GM19025 (cell line): ENCODE results near the gene BZW2.
"Not testable (repeated sequence)": the region's sequence is repeated elsewhere in the genome, so short reads cannot be mapped to it uniquely, and the experiment has no call there.

Source experiments
- ATAC-seq: cut with Tn5 transposase; IDR thresholded peaks from one replicate; pipeline ENCODE4 v1.9.1; 2021; ENCODE audit warnings: mild to moderate bottlenecking, low read depth, moderate library complexity; ENCODE audit not compliant: unreplicated experiment

Gene BZW2

DNA sequence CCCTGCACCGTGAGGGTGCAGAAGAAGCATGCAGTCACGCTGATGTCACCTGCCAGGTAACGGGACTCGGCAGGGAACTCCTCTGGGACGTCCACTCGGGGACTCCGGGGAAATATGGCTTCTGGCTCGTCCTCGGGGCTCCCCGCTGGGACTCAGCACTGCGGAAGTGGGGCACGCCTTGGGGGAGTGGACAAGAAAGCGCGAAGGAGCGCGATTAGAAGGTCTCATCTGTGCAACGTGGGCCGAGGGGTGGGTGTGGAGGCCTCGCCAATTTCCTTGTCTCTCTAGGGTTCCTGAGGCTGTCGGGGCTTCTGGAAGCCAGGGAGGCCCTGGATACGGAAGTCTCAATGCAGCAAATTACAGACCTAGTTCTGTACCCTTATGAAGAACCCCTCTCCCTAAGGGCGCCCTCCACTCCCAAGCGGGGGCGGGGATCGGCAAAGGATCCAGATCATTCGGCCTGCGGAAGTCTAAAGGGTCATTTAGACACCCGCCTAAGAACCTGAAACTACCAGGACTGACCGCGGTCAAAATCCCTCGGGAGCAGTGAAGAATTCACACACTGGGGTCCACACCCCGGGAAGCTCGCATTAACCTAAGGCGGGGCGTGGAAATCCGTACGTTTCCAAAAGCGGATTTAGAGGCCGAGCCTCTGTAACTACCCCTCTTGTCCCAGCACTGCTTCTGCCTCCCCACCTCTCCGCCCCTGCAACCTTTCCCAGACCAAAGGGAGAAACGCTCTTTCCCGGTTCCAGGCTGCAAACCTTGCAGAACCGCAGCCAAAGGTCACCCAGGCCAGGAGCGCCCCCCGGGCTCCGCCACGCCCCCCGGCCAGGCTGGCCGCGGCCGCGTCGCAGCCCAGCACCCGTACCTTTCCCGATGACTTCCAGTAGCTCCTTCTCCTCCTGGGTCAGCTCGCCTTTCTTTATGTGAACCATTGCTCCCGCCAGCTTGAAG is 1.1 kb upstream of the BZW2 start:
- no peak for ATAC-seq

DNA sequence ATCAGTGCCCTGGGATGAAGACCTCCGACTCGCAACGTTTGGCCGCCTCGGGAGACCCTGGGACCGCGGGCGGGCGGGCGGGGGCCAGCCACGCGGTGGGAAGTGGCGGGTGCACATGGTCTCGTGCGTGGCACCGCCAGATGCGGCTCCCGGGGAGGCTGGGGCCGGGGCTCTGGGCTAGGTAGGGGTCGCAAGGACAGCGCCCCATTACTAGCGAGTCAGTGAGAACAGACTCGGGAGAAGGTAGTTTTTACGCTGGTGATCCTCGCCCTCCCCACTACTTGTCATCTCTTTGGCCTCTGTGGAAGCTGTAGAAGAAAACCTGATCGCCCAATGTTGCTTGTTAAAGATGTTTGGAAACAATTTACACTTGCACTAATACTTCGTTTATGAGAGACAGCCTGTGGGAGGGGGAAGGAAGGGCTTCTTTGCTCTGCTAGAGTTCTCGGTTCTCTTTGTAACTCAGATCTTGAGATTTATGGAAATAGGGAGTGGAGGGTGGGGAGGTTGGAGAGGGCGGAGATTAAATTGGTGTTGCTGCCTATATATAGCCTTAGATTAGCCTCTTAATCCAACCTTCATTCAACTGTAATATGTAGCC is 591 bp downstream of the BZW2 start:
- no peak for ATAC-seq

DNA sequence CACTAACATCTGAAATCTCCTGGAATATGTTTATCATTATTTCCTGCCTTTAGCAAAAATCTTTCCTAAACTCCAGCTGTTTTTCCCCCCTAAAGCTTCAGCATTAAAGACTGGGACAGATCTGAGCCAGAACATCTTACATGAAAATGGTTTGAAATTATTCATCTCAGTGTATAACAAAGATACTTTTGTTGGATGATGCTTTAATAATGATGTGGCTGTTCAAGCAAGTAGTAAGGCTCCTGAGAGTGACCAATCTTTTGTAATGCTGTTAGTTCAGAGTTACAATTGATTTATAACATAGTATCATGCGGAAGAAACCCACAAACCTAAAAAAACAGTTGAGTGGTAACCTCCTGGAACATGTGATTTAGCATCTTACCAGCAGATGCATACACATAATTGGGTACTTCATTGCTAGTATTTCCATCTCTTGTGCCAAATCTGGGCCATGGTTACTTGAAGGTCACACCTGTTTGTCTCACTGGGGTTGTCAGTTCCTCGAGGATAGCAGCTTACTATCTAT is 1.5 kb downstream of the BZW2 start:
- ATAC-seq, result no peak

DNA sequence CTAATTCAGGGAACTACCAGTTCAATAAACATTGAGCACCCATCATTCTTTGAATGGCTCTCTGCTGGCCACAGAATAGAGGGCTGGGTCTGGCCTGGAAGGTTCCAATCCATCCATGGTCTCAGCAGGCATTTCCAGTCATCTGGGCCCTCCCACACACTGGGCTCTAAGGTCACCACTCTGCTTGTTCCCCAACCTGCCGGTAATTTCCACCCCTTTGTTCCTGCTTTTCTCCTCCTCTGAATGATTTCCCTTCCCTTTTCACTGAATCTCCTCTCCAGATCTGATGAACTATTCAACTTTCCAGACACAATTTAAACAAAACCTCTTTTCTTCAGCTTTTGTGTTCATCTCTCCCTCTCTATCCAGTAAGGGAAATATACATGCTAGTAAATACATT is 2.6 kb downstream of the BZW2 start:
- ATAC-seq, result no peak

DNA sequence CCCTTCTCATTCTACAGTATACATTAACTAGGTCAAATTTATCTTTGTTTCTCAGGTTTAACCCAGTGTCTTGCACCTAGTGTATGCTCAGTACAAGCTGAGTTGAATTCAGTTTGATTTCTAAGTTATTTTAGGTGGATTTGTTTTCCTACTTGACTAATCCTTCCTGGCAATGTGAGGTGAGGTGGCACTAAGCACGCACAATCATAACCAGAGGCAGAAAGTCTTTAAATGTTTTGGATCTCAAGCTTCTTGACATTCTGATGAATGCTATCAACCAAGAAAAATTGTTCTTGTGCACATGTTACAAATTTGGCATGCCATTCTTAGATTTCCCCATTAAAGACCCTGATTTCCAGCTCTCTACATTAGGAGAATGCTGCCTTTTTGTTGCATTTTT is 3.2 kb downstream of the BZW2 start:
- no peak for ATAC-seq

DNA sequence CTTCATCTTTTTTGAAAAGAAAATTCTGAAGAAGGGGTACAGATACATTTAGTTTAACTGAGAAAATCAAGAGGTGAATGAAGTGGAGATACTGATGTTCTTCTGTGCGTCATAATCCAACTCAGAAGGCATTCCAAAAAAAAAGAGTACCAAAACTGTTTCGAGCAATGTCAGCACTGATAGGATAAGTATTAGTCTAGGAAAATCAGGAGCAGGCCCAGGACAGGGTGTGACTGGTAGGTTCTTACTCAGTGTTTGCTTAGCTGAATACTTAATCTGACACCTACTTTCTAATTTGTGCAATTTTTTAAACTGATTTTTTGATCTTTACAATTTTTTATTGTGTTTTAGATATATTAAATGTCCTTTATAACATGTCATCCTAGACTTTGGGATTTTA is 4.3 kb downstream of the BZW2 start:
- ATAC-seq, result no peak

DNA sequence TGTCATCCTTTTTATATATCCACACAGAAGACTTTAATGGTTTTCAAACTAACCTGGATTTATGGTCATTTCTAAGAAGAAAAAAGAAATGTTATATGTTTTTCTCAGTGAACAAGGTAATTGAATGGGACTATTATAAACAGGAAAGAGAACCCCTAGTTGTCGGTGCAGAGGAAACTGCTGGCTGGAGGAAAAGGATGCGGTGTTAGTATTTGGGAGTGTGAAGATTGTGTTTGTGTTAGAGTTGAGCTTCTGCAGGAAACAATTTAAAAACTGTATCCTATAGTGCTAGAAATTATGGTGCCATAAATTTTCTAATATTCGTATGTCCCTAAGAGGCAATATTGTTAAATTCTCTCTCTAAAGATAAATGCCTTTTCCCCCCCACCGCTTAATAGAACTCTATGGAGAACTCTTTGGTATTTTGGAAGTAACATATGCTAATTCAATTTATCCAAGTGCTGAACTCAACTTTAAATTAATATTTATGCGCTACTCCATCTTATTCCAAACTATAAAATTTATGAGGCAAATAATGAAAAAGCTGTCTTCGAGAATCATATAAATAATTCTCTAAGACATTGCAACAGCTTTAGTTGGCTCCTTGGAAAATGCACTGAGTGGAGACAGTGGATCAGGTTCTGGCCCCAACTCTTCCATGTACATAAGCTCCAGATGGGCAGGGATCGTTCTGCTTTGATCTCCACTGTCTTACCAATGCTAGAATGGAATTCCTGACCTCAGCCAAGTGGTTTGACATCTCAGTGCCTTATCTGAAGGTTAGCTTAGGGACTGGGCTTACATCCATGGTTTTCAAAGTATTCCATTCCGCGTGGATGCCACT is 5.6 kb downstream of the BZW2 start:
- ATAC-seq, result no peak

DNA sequence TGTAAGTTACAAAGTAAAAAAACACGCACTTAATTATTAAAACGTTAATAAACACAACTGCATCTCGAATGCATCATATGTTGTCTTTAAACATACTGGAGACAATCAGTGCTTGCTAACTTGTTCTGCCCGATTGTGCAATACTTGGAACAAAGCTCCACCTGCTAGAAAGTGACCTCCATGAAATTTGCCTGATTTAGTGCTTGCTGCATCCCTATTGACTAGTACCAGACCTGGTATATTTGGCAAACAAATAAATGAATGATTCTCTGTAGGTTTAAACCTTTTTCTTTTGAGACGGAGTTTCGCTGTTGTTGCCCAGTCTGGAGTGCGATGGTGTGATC is 6.2 kb downstream of the BZW2 start:
- no peak for ATAC-seq

DNA sequence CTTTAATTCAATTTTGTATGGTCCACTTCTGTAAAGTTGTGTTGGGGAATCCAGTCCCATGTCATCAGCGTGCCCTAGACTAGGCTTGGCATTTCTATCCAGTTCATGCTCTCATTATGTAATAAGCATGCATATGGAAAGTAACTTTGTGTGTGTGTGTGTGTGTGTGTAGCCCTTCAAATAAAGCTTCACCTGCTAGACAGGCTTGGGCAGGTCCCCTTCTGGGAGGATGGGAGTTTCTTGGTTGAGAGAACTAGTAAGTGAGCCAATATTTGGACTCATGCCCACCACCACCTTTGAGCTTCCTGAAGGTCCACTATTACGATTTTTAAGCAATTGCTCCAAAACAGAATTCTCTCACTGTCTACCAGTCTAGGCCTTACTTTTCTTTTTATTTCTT is 6.9 kb downstream of the BZW2 start:
- ATAC-seq, result no peak

DNA sequence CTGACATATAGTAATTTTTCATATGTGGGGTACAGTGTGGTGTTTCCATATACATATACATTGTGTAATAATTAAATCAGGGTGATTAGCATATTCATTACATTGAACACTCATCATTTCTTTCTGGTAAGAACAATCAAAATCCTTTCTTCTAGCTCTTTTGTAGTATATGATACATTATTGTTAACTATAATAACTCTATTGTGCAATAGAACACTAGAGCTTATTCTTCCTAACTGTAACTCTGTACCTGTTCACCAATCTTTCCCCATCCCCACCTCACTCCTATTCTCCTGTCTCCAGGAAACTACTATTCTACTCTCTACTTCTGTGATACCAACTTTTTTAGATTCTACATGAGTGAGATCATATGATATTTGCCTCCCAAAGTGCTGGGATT is 9.4 kb downstream of the BZW2 start:
- ATAC-seq, result no peak

DNA sequence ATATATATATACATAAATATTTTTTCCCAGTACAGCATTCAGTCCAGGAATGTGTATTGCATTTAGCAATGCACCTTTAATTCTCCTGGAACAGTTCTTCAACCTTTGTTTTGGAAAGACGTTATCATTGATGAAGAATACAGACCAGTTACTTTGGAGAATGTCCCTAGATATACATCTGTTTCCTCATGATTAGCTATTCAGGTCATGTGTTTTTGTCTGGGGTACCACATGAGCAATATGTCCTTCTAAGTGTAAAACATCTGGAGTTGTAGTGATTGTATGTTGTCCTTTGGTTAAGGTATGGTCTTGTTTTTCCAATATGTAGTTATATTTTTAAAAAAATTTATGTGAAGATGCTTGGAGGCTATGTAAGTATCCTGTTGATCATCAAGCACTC is 10.2 kb downstream of the BZW2 start:
- ATAC-seq, result no peak

DNA sequence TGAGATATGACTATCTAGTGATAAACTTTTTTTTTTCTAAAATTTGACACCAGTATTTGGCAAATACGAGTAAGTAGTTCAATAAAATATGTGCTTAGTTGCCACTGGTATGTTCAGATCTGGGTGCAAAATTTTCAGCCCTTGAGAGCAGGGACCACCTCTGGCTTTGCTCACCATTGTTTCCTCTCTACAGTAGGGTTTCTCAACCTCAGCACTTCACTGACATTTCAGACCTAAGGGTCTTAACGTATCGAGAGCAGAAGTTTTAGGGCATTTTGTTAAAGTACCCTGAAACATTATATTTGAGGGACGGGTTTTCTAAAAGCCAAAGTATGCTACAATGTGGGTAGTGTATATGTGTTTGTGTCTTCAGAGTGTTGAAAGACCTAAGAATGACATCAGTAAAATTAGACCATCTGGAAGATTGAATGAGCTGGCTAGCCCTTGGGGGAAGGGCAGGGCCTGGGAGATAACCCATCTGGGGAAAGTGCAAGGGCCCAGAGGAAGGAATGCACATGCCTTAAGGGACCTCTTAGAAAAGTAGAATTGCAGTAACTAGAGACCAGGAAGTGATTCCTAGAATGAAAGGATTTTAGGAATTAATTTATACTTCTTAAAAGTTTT is 11.8 kb downstream of the BZW2 start:
- ATAC-seq, result no peak

DNA sequence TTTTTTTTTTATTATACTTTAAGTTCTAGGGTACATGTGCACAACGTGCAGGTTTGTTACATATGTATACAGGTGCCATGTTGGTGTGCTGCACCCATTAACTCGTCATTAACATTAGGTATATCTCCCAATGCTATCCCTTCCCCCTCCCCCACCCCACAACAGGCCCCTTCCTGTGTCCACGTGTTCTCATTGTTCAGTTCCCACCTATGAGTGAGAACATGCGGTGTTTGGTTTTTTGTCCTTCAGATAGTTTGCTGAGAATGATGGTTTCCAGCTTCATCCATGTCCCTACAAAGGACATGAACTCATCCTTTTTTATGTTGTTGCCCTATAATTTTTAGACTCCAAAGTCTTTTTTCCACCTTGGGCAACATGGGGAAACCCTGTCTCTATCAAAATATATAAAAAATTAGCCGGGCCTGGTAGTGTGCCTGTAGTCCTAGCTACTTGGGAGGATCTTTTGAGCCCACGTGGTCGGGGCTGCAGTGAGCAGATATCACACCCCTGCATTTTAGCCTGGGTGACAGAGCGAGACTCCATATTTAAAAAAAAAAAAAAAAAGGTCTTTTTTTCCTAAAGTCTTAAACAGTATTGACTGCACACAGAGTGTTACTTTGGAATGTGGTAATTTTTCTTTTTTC is 14.0 kb downstream of the BZW2 start:
- ATAC-seq, result not testable (repeated sequence)

DNA sequence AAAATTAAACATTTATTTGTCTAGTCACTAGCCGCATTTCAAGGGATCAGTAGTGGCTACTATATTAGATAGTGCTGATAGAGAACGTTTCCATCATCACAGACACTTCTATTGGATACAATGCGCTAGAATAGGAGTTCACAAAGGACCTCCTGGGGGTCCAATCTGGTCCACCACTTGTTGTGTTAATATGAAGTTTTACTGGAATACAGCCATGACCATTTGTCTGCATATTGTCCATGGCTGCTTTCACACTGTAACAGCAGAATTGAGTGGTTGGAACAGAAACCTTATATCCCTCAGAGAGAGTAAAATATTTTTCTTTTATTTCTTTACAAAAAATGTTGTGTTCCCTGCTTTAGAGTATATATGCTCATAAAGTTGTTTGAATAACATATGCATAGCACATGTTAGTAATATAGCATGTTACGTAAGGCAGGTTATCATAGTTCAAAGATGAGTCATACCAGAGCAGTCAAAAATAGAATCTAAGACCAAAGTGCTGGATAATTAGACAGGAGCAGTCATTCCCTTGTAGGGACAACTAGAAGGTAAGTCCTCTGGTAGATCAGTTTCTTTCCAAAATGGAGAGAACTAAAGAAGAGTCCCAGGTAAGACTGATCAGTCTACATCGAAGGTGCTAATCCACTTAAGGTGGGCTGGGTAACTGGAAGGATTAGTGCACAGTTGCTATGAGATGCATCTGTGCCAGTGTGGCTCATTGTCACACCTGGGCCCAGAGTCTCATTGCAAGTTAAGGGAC is 14.9 kb downstream of the BZW2 start:
- no peak for ATAC-seq

DNA sequence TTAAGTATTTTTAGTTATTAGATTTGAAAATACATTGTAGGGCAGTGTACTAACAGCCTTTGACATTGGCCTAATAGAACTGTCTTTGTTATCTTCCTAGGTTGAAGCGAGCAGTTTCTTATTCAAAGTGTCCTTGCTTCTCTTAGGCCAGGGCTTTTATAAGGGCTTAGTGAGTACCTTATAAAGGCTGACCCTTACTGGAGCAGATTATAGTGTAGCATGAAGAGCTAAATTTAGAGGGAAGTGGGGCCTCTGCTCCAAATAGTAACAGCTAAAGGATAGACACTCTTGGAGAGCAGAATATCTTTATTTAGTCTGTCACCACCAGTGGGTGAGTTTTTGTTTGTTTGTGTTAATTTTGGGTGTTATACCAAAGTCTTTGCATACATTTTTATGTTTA is 15.9 kb downstream of the BZW2 start:
- no peak for ATAC-seq

DNA sequence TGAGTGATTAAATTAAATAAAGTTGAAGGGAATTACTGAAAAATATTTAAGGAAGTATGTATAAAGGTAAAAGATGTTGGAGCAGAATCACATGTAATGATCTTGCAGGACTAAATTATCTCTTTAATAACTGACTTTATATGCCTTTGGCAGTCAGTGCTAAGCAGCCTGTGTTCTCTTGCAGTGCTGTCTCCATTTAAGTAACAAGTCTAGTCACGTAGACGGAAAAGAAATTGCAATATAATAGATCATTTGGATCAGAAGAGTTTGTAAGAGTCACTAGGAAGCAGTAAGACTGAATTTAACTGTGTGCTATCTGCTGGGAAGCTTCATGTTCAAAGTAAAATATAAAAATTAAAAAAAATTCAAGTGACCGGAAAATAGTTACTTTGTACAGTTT is 21.4 kb downstream of the BZW2 start:
- ATAC-seq, result no peak

DNA sequence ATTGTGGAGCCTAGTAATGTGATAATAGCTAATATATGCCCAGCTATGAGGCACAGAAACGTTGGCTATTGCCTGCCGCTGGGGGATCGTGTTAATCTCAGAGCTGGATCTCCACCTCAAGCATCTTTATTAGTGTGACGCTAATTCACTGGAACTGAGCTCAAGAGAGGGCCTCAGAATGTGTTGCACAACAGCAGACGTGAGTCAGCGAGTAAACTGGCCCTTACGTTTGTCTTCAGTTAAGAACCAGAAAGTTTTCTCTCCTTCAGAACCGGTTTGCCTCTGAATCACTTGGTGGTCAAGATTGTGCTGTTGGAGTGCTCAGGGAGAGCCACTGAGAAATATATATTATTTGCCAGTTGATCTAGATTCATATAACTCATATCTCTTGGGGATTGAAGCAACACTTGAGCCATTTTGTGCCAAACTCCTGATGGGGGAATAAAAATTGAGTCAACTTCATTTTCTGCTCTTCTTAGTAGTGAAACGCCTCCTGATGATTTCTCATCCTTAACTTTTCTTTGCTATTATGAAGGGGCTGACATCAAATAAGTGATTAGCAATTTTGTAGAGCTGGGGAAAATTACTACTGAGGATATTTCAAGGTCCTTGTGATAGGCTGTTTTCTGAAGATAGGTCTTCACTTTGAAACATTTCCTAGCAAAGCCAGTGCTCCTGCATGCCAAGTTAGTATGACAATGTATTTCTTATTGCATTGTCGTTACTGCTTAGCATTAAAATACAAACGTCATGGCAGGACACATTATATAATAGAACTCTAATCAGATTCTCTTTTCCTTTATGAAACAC is 22.3 kb downstream of the BZW2 start:
- ATAC-seq, result no peak

DNA sequence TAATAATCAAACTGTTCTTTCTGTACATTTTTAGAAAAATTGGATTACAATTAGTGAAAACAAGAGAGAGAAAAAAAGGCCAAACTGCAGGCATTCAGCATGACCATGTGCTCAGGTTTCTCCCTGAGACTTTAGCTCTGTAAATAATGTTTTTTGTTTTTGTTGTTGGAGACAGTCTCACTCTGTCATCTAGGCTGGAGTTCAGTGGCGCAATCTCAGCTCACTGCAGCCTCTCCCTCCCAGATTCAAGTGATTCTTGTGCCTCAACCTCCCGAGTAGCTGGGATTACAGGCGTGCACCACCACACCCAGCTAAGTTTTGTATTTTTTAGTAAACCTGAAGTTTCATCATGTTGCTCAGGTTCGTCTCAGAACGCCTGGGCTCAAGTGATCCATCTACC is 23.0 kb downstream of the BZW2 start:
- ATAC-seq, result no peak

DNA sequence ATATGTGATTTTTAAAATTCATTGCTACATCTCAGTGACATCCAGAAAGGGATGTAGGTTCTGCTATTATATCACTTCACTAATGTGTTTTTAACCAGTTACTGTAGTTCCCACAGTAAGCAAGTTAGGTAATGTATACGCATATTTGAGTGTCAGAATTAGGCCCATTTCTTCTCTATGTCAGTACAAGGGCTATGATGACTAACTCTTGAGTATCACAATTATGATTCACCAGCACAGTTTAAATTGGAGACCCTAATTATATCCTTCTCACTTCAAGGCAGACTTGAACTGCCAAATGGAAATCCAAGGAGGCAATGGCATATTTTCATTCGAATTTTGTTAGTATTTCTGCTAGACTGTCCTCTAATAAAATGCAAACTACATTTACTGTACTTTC is 23.6 kb downstream of the BZW2 start:
- ATAC-seq, result no peak
